Measurements from ENCODE around the gene PRR14L.

The PRR14L gene

GRCh38 chr22:31647066-31647465, 102.9 kb downstream of the PRR14L start:
- DNase-seq: no peak

GRCh38 chr22:31646186-31647019, 103.5 kb downstream of the PRR14L start:
- no peak for DNase-seq

- no peak for DNase-seq
Measured at GRCh38 chr22:31639436-31640039, 110.4 kb downstream of the PRR14L start.

- DNase-seq: peak in 6 of 56 donors; percentile 18 to 36 (median 22)
Measured at GRCh38 chr22:31637891-31638618, 111.9 kb downstream of the PRR14L start.

- peak in 2 of 56 donors; percentile 20 to 27 for DNase-seq
Measured at GRCh38 chr22:31637447-31637890, 112.5 kb downstream of the PRR14L start.

- no peak for DNase-seq
Measured at GRCh38 chr22:31635638-31636306, 114.2 kb downstream of the PRR14L start.

- DNase-seq: peak in 2 of 56 donors; percentile 31 to 36
Measured at GRCh38 chr22:31631436-31631835, 118.5 kb downstream of the PRR14L start.
